ENCODE results near the gene BFSP2. TPM values are rescaled to one million over a fixed set of nuclear protein-coding genes. Genes with fewer than 3 reads are reported as not detected.
A peak's percentile ranks its signal among the peaks of the same experiment; 100 is the strongest.

Gene BFSP2
- total and polyA plus RNA-seq, 12 donors, result not detected

GRCh38 chr3:133461291-133461690, 61.4 kb downstream of the BFSP2 start:
- Histone ChIP-seq H3K27ac (no peak overlapping the region), H3K27me3 (no peaks in the 10 kb centered on the region), H3K36me3 (replicated peaks in 1 of 2) (no peaks in the 10 kb centered on the region), H3K4me1 (replicated peaks in 1 of 2) (no peaks in the 10 kb centered on the region), H3K9me3 (replicated peaks in 1 of 3) (no peaks in the 10 kb centered on the region), H3K4me3 (no peak overlapping the region)
- no peak for TF ChIP-seq POLR2A (IDR thresholded peaks at IDR 0.05)
- TF ChIP-seq, protein P1, sequence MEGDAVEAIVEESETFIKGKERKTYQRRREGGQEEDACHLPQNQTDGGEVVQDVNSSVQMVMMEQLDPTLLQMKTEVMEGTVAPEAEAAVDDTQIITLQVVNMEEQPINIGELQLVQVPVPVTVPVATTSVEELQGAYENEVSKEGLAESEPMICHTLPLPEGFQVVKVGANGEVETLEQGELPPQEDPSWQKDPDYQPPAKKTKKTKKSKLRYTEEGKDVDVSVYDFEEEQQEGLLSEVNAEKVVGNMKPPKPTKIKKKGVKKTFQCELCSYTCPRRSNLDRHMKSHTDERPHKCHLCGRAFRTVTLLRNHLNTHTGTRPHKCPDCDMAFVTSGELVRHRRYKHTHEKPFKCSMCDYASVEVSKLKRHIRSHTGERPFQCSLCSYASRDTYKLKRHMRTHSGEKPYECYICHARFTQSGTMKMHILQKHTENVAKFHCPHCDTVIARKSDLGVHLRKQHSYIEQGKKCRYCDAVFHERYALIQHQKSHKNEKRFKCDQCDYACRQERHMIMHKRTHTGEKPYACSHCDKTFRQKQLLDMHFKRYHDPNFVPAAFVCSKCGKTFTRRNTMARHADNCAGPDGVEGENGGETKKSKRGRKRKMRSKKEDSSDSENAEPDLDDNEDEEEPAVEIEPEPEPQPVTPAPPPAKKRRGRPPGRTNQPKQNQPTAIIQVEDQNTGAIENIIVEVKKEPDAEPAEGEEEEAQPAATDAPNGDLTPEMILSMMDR (IDR thresholded peaks at IDR 0.05), result no peak
- WGBS, 4 donors, result 60 to 75% (median 65%) methylated on average over 4 of the region's 4 CpGs
- intact Hi-C loops (cut with DNase I), result no loop called here
- DNase-seq, result no peak

DNA sequence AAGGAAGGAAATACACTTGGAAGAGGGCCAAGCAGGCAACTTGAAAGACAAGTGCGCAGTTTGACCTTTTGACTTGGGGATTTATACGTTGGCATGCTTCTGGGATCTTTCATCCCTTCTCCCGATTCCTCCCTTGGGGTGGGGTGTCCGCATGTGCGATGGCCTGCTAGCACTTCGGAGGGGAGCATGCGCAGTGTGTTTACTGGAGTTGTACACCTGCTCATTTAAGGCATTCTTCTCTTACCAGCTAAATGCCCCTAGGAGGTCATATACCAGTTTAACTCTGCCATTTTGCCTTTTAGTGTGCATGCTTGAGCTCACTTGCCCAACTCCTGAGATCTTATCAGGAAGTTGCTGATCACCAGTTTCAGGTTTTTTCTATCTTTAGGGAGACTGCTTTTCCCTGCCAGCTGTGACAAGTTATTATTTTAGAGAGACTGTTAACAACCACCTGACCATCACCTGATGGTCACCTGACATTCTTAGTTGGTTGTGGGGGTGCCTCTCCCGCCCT, 63.5 kb downstream of the BFSP2 start:
- WGBS, 4 donors, result 68 to 80% (median 76%) methylated on average over 7 to 8 of the region's 8 CpGs
- no peaks in the 10 kb centered on the region for H3K27me3 ChIP-seq
- no peak overlapping the region for H3K4me3 ChIP-seq
- intact Hi-C loops (cut with DNase I), result no loop called here
- no peak for DNase-seq
- H3K4me1 ChIP-seq (replicated peaks in 1 of 2), result no peaks in the 10 kb centered on the region
- H3K9me3 ChIP-seq (replicated peaks in 1 of 3), result no peaks in the 10 kb centered on the region
- TF ChIP-seq POLR2A (IDR thresholded peaks at IDR 0.05), result no peak
- TF ChIP-seq, protein P1 (IDR thresholded peaks at IDR 0.05), result no peak
- no peaks in the 10 kb centered on the region for H3K36me3 ChIP-seq (replicated peaks in 1 of 2)
- no peak overlapping the region for H3K27ac ChIP-seq

DNA sequence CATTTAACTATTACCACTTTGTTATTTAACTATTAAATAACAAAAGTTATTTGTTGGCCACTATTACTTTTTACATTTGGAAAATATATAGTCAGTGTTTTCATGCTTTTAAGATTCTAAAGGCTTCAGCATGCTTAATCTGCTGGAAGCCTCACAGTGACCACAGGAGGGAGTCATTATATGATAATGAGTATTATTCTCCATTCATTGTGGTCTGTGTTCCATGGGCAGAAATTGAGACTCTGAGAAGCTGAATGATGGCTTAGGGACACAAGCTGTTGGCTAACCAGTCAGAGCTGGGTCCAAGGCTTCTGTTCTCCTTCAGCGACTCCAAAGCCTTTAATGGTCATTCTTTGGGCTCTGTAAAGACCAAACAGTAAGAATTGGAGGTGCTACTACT, 64.7 kb downstream of the BFSP2 start:
- Histone ChIP-seq H3K4me3 (no peak overlapping the region), H3K27ac (no peak overlapping the region), H3K36me3 (replicated peaks in 1 of 2) (no peaks in the 10 kb centered on the region), H3K9me3 (replicated peaks in 1 of 3) (no peaks in the 10 kb centered on the region), H3K27me3 (no peaks in the 10 kb centered on the region), H3K4me1 (replicated peaks in 1 of 2) (no peaks in the 10 kb centered on the region)
- DNase-seq, result no peak
- TF ChIP-seq, protein P1 (IDR thresholded peaks at IDR 0.05), result peak in 4 of 6 experiments; percentile 13 to 40 (median 19)
- TF ChIP-seq POLR2A (IDR thresholded peaks at IDR 0.05), result no peak
- 76 to 100% (median 81%) methylated on average over 1 of the region's 1 CpG for WGBS, 4 donors
- intact Hi-C loops (cut with DNase I), result no loop called here

DNA sequence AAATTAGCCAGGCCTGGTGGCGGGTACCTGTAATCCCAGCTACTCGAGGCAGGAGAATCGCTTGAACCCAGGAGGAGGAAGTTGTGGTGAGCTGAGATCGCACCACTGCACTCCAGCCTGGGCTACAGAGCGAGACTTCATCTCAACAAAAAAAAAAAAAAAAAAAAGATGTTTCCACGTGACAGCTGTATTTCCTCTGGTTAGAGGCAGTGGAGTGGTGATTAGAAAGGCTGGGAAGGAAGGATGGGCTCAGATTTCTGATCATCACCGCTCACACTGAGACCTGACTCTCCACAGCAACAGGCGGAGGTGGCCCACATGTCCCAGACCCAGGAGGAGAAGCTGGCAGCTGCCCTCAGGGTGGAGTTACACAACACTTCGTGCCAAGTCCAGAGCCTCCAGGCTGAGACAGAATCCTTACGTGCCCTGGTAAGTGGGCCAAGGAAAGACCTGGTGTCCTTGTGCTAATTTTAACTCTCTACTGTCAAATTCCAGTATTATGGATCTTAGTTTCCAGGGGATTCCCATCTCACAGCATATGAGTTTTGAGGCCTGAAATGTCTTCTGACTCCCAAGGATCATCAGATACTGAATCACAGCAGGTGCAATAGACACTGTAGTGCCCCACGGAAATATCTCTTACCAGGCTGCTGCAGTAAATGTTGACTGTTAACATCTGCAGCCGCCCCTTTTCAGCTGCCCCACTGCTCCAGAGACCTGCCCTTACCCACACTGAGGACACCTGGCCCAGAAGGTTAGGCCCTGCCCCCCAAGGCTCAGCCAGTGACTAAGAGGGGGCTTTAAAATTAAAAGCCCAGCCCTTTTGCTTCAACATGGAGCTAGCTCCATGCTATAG, 66.9 kb downstream of the BFSP2 start:
- TF ChIP-seq, protein P1 (IDR thresholded peaks at IDR 0.05), result no peak
- WGBS, 4 donors, result 57 to 68% (median 64%) methylated on average over 10 to 12 of the region's 12 CpGs
- intact Hi-C loops (cut with DNase I), result no loop called here
- Histone ChIP-seq H3K27me3 (no peaks in the 10 kb centered on the region), H3K9me3 (replicated peaks in 1 of 3) (no peaks in the 10 kb centered on the region), H3K4me1 (replicated peaks in 1 of 2) (no peaks in the 10 kb centered on the region), H3K36me3 (replicated peaks in 1 of 2) (no peaks in the 10 kb centered on the region), H3K4me3 (no peak overlapping the region), H3K27ac (no peak overlapping the region)
- DNase-seq, result peak in 1 of 7 donors; percentile 24
